Body of pancreas (tissue), 4 donors: ENCODE measurements around the gene SPATA2L.

ENCODE experiments used
- POLR2A ChIP-seq, 3 donors: fragments of 450-650 bp; IDR thresholded peaks; one replicate each; pipeline ENCODE4 v1.6.1; 2016; ENCODE audit warnings: antibody characterized with exemption in 3 of 3, mild to moderate bottlenecking in 2 of 3
- TF ChIP-seq, protein P1 (sequence below), 7 experiments: fragments of 450-650 bp in 4 of 7; fragments of 200-600 bp in 3 of 7; sonication (generic) in 3 of 7; IDR thresholded peaks; one replicate each; pipeline ENCODE4 v1.5.1; 2016 to 2019; ENCODE audit warnings: antibody characterized with exemption in 7 of 7

DNA sequence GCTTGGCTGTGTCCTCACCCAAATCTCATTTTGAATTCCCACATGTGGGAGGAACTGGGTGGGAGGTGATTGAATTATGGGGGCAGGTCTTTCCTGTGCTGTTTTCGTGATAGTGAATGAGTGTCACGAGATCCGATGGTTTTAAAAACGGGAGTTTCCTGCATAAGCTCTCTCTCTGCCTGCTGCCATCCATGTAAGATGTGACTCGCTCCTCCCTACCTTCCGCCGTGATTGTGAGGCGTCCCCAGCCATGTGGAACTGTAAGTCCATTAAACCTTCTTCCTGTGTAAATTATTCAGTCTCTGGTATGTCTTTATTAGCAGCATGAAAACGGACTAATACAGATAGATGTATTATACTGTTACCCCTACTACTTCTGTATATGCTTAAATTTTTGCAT lies 40.3 kb downstream of the SPATA2L start:
- TF ChIP-seq POLR2A (IDR thresholded peaks at IDR 0.05), result no peak
- TF ChIP-seq, protein P1, sequence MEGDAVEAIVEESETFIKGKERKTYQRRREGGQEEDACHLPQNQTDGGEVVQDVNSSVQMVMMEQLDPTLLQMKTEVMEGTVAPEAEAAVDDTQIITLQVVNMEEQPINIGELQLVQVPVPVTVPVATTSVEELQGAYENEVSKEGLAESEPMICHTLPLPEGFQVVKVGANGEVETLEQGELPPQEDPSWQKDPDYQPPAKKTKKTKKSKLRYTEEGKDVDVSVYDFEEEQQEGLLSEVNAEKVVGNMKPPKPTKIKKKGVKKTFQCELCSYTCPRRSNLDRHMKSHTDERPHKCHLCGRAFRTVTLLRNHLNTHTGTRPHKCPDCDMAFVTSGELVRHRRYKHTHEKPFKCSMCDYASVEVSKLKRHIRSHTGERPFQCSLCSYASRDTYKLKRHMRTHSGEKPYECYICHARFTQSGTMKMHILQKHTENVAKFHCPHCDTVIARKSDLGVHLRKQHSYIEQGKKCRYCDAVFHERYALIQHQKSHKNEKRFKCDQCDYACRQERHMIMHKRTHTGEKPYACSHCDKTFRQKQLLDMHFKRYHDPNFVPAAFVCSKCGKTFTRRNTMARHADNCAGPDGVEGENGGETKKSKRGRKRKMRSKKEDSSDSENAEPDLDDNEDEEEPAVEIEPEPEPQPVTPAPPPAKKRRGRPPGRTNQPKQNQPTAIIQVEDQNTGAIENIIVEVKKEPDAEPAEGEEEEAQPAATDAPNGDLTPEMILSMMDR (IDR thresholded peaks at IDR 0.05), result no peak
